Measurements from ENCODE around the gene COMMD4.
"Not testable (repeated sequence)": the region's sequence is repeated elsewhere in the genome, so short reads cannot be mapped to it uniquely, and the experiment has no call there.

COMMD4 gene

DNA sequence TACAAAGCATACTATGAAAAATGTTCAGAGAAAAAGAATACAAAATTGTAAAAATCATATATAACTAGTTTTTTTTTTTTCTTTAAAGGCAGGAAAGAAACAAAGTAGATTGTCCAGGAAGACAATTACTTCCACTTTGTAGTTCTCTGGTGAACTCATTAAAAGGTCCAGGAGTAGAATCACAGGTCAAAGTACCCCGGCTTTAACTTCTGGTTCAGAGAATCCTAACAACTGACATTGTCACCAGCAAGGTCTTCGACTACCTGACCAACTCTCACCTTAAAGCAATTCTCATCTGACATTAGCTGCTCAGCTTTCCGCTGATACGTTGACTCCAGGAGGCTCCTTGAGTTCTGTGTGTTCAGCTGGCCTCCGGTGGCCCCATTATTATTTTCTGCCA is 48.1 kb downstream of the COMMD4 start:
- not testable (repeated sequence) for DNase-seq
